Measurements from ENCODE around the gene SGSM2. TPM values are rescaled to one million over a fixed set of nuclear protein-coding genes. Genes with fewer than 3 reads are reported as not detected.

The SGSM2 gene, protein sequence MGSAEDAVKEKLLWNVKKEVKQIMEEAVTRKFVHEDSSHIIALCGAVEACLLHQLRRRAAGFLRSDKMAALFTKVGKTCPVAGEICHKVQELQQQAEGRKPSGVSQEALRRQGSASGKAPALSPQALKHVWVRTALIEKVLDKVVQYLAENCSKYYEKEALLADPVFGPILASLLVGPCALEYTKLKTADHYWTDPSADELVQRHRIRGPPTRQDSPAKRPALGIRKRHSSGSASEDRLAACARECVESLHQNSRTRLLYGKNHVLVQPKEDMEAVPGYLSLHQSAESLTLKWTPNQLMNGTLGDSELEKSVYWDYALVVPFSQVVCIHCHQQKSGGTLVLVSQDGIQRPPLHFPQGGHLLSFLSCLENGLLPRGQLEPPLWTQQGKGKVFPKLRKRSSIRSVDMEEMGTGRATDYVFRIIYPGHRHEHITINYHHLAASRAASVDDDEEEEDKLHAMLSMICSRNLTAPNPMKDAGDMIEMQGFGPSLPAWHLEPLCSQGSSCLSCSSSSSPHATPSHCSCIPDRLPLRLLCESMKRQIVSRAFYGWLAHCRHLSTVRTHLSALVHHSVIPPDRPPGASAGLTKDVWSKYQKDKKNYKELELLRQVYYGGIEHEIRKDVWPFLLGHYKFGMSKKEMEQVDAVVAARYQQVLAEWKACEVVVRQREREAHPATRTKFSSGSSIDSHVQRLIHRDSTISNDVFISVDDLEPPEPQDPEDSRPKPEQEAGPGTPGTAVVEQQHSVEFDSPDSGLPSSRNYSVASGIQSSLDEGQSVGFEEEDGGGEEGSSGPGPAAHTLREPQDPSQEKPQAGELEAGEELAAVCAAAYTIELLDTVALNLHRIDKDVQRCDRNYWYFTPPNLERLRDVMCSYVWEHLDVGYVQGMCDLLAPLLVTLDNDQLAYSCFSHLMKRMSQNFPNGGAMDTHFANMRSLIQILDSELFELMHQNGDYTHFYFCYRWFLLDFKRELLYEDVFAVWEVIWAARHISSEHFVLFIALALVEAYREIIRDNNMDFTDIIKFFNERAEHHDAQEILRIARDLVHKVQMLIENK
- total RNA-seq = 35.4 and 37.3 TPM in 2 replicates

DNA sequence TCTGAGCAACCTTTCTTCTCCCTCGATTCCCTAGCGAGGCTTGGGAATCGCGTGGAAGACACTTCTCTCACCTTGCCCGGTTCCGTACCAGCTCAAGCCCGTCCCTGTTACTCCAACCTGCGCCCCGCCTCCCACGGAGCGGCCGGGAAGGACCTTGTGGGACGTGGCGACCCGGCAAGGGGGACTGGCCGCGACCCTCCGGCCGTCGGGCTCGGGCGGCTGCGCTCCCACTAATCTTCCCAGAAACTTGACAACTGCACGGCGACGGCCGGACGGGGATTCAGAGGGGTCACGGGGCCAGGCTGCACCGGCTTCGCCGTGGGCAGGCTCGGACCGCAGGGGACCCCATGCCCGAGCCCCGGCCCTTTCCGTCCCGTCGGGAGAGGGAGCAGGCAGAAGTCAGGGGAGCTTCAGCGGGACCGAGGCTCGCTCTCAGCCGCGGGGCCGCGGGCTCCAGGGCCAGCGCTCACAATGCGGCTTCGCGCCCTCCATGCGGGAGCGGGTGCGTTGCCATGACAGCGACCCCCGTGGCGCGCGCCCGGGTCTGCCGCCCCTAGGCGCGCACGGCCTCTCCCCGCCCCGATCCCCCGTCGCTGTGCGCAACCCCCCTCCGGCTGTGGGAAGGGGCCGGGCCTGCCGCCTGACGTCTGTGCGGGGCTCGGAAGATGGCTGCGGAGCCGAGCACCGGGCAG, at the start of gene SGSM2:
Gene SGSM2 (plus strand): TSS at position 650 of the 692 bp plus-strand sequence. CDS start 188 bp downstream, outside the sequence.
- peaks cover 12% of the 10 kb centered on the region for H4K20me1 ChIP-seq (ENCODE audit: insufficient read depth, low read length)
- TF ChIP-seq, protein P1, sequence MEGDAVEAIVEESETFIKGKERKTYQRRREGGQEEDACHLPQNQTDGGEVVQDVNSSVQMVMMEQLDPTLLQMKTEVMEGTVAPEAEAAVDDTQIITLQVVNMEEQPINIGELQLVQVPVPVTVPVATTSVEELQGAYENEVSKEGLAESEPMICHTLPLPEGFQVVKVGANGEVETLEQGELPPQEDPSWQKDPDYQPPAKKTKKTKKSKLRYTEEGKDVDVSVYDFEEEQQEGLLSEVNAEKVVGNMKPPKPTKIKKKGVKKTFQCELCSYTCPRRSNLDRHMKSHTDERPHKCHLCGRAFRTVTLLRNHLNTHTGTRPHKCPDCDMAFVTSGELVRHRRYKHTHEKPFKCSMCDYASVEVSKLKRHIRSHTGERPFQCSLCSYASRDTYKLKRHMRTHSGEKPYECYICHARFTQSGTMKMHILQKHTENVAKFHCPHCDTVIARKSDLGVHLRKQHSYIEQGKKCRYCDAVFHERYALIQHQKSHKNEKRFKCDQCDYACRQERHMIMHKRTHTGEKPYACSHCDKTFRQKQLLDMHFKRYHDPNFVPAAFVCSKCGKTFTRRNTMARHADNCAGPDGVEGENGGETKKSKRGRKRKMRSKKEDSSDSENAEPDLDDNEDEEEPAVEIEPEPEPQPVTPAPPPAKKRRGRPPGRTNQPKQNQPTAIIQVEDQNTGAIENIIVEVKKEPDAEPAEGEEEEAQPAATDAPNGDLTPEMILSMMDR (IDR thresholded peaks at IDR 0.05; ENCODE audit: extremely low read depth, low read depth, low read length) = no peak
- peak within 1 kb of the TSS; percentile 97 for H3K4me2 ChIP-seq (ENCODE audit: insufficient read depth, low read length)
- H3K9me3 ChIP-seq (ENCODE audit: low read depth, low read length) = no peaks in the 10 kb centered on the region
- peak; percentile 81 for DNase-seq (ENCODE audit: insufficient read length, low spot score, missing footprints)
- peaks cover 20% of the 10 kb centered on the region for H3K4me1 ChIP-seq (ENCODE audit: insufficient read depth, low read length)
- peak within 1 kb of the TSS; percentile 67 for H3K27ac ChIP-seq (ENCODE audit: low read depth, low read length)
- peaks cover 45% of the 10 kb centered on the region for H3K79me2 ChIP-seq (ENCODE audit: insufficient read depth, low read length)
- no peaks in the 10 kb centered on the region for H3K27me3 ChIP-seq (ENCODE audit: insufficient read depth, low read length)
- peaks cover 34% of the 10 kb centered on the region for H3K36me3 ChIP-seq (ENCODE audit: insufficient read depth, low read length)
- H2AFZ ChIP-seq (ENCODE audit: low read length) = peak within 1 kb of the TSS; percentile 91
- H3K4me3 ChIP-seq (ENCODE audit: insufficient read depth, low read length) = peak within 1 kb of the TSS; percentile 91

DNA sequence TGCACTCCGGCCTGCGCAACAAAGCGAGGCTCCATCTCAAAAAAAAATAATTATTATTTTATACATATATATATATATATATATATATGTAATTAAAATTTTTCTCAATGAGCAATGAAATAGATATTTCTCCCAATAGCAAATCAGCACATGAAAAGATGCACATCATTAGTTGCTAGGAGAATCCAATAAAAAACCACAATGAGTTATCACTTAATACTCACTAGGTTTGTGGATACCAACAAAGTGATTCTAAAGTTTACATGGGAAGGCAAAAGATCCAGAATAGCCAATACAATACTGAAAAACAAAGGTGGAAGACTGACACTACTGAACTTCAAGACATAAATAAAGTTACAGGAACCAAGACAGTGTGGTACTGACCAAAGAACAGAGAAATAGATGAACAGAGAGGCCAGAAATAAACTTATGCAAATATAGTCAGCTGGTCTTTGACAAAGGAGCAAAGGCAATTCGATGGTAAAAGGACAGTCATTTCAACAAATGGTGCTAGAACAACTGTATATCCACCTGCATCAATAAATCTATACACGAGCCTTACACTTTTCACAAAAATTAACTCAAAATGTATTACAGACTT, 47.3 kb upstream of the SGSM2 start:
- H3K79me2 ChIP-seq (ENCODE audit: insufficient read depth, low read length) = peaks cover 12% of the 10 kb centered on the region

GRCh38 chr17:2292100-2292499, 45.2 kb upstream of the SGSM2 start:
- Histone ChIP-seq H3K9me3 (ENCODE audit: low read depth, low read length) (no peaks in the 10 kb centered on the region), H3K4me3 (ENCODE audit: insufficient read depth, low read length) (no peak overlapping the region), H3K27ac (ENCODE audit: low read depth, low read length) (no peak overlapping the region), H3K27me3 (ENCODE audit: insufficient read depth, low read length) (no peaks in the 10 kb centered on the region), H2AFZ (ENCODE audit: low read length) (no peak overlapping the region), H3K79me2 (ENCODE audit: insufficient read depth, low read length) (peaks cover 32% of the 10 kb centered on the region), H3K36me3 (ENCODE audit: insufficient read depth, low read length) (peaks cover 49% of the 10 kb centered on the region), H3K4me2 (ENCODE audit: insufficient read depth, low read length) (no peak overlapping the region), H3K4me1 (ENCODE audit: insufficient read depth, low read length) (no peaks in the 10 kb centered on the region), H4K20me1 (ENCODE audit: insufficient read depth, low read length) (peaks cover 7% of the 10 kb centered on the region)
- TF ChIP-seq, protein P1 (IDR thresholded peaks at IDR 0.05; ENCODE audit: extremely low read depth, low read depth, low read length) = no peak
- no peak for DNase-seq (ENCODE audit: insufficient read length, low spot score, missing footprints)

More for the DNA sequence above, 47.3 kb upstream of the SGSM2 start:
- no peaks in the 10 kb centered on the region for H3K27me3 ChIP-seq (ENCODE audit: insufficient read depth, low read length)
- H3K9me3 ChIP-seq (ENCODE audit: low read depth, low read length) = no peaks in the 10 kb centered on the region
- H4K20me1 ChIP-seq (ENCODE audit: insufficient read depth, low read length) = peaks cover 3% of the 10 kb centered on the region
- TF ChIP-seq, protein P1 (IDR thresholded peaks at IDR 0.05; ENCODE audit: extremely low read depth, low read depth, low read length) = no peak
- peak overlapping the region; percentile 4 for H3K27ac ChIP-seq (ENCODE audit: low read depth, low read length)
- H2AFZ ChIP-seq (ENCODE audit: low read length) = no peak overlapping the region
- H3K4me2 ChIP-seq (ENCODE audit: insufficient read depth, low read length) = no peak overlapping the region
- H3K36me3 ChIP-seq (ENCODE audit: insufficient read depth, low read length) = peaks cover 43% of the 10 kb centered on the region
- H3K4me3 ChIP-seq (ENCODE audit: insufficient read depth, low read length) = no peak overlapping the region
- no peaks in the 10 kb centered on the region for H3K4me1 ChIP-seq (ENCODE audit: insufficient read depth, low read length)
- DNase-seq (ENCODE audit: insufficient read length, low spot score, missing footprints) = no peak
